Astrocyte (in vitro differentiated cells and primary cell): ENCODE results near the gene TRIO. TPM values are rescaled to one million over a fixed set of nuclear protein-coding genes. Genes with fewer than 3 reads are reported as not detected.
A peak's percentile ranks its signal among the peaks of the same experiment; 100 is the strongest.

Source experiments
- DNase-seq: peaks from one replicate; pipeline ENCODE4 v3.0.0-alpha.2; 2010; ENCODE audit warnings: low read depth
- FAIRE-seq: peaks from 2 replicates; lab custom pipeline; 2011; peaks lifted over from hg19 to GRCh38; lab: Jason Lieb, UNC
- H2AFZ ChIP-seq: 2 replicates; pipeline ENCODE4 v1.6.0; 2012; ENCODE audit warnings: low read depth, low read length, inconsistent platforms
- H3K27ac ChIP-seq: 2 replicates; pipeline ENCODE4 v1.5.1; 2011; ENCODE audit warnings: low read depth, low read length, inconsistent platforms
- H3K27me3 ChIP-seq: 2 replicates; pipeline ENCODE4 v1.6.0; 2011; ENCODE audit warnings: low read length, inconsistent platforms; ENCODE audit not compliant: insufficient read depth
- H3K36me3 ChIP-seq: 2 replicates; pipeline ENCODE4 v1.5.1; 2011; ENCODE audit warnings: low read length, inconsistent platforms; ENCODE audit not compliant: insufficient read depth
- H3K4me1 ChIP-seq: 2 replicates; pipeline ENCODE4 v1.5.1; 2011; ENCODE audit warnings: low read length, inconsistent platforms; ENCODE audit not compliant: insufficient read depth
- H3K4me2 ChIP-seq: 2 replicates; pipeline ENCODE4 v1.6.0; 2012; ENCODE audit warnings: low read length, inconsistent platforms
- H3K4me3 ChIP-seq: 2 replicates; pipeline ENCODE4 v1.5.1; 2011; ENCODE audit warnings: low read depth, mild to moderate bottlenecking, low read length, inconsistent platforms; ENCODE audit not compliant: insufficient read depth
- H3K79me2 ChIP-seq: 2 replicates; pipeline ENCODE4 v1.6.0; 2012; ENCODE audit warnings: mild to moderate bottlenecking, low read length, inconsistent platforms; ENCODE audit not compliant: insufficient read depth
- H3K9ac ChIP-seq: 2 replicates; pipeline ENCODE4 v1.6.0; 2012; ENCODE audit warnings: mild to moderate bottlenecking, low read length, inconsistent platforms
- H3K9me3 ChIP-seq: 2 replicates; pipeline ENCODE4 v1.5.1; 2012; ENCODE audit warnings: low read depth, mild to moderate bottlenecking, low read length, inconsistent platforms; ENCODE audit not compliant: insufficient read depth
- H4K20me1 ChIP-seq: 2 replicates; pipeline ENCODE4 v1.6.0; 2012; ENCODE audit warnings: low read length, inconsistent platforms; ENCODE audit not compliant: insufficient read depth
- H3K27ac Mint-ChIP-seq: one replicate; pipeline ENCODE4 v1.8.0; 2021; ENCODE audit warnings: mild to moderate bottlenecking, mixed read lengths; ENCODE audit not compliant: unreplicated experiment
- H3K27me3 Mint-ChIP-seq: one replicate; pipeline ENCODE4 v1.8.0; 2021; ENCODE audit warnings: low read depth, mixed read lengths; ENCODE audit not compliant: unreplicated experiment
- H3K36me3 Mint-ChIP-seq: one replicate; pipeline ENCODE4 v1.8.0; 2021; ENCODE audit warnings: low read depth, mixed read lengths; ENCODE audit not compliant: unreplicated experiment
- H3K4me1 Mint-ChIP-seq: one replicate; pipeline ENCODE4 v1.8.0; 2021; ENCODE audit warnings: low read depth, mixed read lengths; ENCODE audit not compliant: unreplicated experiment
- H3K4me3 Mint-ChIP-seq: one replicate; pipeline ENCODE4 v1.8.0; 2021; ENCODE audit warnings: mild to moderate bottlenecking, moderate library complexity, mixed read lengths; ENCODE audit not compliant: unreplicated experiment
- H3K9me3 Mint-ChIP-seq: one replicate; pipeline ENCODE4 v1.8.0; 2021; ENCODE audit warnings: mild to moderate bottlenecking, mixed read lengths; ENCODE audit not compliant: unreplicated experiment
- EZH2 ChIP-seq: IDR thresholded peaks from 2 replicates; pipeline ENCODE4 v1.6.1; 2012; ENCODE audit warnings: mild to moderate bottlenecking, low read length, inconsistent platforms; ENCODE audit not compliant: insufficient read depth
- total RNA-seq: library from RNA; stranded (reverse); gene quantifications from 2 replicates; pipeline ENCODE4 v1.2.1, GENCODE V29; 2021
- TF ChIP-seq, protein P1 (sequence below): IDR thresholded peaks from 2 replicates; pipeline ENCODE4 v1.5.1; 2011; ENCODE audit warnings: low read depth, mild to moderate bottlenecking, inconsistent platforms, low read length, moderate library complexity; ENCODE audit not compliant: insufficient read depth

Gene TRIO
- total RNA-seq, 1 donor from 2014 or later: 347 TPM

DNA sequence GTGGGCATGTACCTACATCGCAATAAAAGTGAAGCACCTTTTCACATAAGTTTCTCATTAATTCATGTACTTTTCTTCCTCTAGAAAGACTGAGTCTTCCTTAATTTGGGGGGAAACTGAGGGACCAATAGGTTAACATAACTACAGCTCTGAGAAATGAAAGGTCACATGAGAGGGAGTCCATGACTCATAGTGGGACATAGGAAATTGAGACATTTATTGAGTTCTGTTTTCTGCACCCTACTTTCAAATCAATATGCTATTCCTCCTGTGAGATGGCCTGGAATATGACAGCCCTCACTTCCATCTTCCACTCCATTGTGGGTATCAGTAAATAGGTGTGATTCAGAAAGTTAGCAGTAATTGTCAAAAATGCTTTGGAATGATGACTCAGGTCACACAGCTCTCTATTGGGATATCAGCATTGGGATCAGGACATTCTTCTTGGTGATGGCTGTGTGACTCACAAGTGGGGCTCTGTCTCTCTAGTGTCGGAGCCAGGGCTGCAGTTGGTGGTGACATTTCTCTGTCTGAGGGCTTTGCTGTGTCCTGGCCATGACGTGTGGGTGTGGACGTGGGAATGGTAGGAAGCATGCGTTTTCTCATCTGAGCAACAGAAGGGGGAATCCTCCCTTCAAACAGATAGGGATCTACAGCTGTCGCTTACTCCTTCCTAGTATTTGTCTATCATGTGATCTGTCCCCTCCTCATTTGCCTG is 125.0 kb downstream of the TRIO start:
- FAIRE-seq: peak; percentile 95
- DNase-seq: peak; percentile 87
- Histone ChIP-seq H3K9ac (peak overlapping the region; percentile 82), H3K4me1 (peaks cover 74% of the 10 kb centered on the region), H3K79me2 (peaks cover 98% of the 10 kb centered on the region), H2AFZ (no peak overlapping the region), H3K4me3 (peak overlapping the region; percentile 15), H3K27ac (peak overlapping the region; percentile 98), H3K27me3 (no peaks in the 10 kb centered on the region), H3K4me2 (peak overlapping the region; percentile 74), H3K36me3 (peaks cover 24% of the 10 kb centered on the region), H4K20me1 (peaks cover 20% of the 10 kb centered on the region), H3K9me3 (no peaks in the 10 kb centered on the region)
- H3K27me3 Mint-ChIP-seq: no peaks in the 10 kb centered on the region
- peaks cover 79% of the 10 kb centered on the region for H3K4me1 Mint-ChIP-seq
- H3K9me3 Mint-ChIP-seq: no peaks in the 10 kb centered on the region
- H3K36me3 Mint-ChIP-seq: no peaks in the 10 kb centered on the region
- peak overlapping the region; percentile 34 for H3K4me3 Mint-ChIP-seq
- H3K27ac Mint-ChIP-seq: peak overlapping the region; percentile 97
- TF ChIP-seq EZH2: no peak
- TF ChIP-seq, protein P1, sequence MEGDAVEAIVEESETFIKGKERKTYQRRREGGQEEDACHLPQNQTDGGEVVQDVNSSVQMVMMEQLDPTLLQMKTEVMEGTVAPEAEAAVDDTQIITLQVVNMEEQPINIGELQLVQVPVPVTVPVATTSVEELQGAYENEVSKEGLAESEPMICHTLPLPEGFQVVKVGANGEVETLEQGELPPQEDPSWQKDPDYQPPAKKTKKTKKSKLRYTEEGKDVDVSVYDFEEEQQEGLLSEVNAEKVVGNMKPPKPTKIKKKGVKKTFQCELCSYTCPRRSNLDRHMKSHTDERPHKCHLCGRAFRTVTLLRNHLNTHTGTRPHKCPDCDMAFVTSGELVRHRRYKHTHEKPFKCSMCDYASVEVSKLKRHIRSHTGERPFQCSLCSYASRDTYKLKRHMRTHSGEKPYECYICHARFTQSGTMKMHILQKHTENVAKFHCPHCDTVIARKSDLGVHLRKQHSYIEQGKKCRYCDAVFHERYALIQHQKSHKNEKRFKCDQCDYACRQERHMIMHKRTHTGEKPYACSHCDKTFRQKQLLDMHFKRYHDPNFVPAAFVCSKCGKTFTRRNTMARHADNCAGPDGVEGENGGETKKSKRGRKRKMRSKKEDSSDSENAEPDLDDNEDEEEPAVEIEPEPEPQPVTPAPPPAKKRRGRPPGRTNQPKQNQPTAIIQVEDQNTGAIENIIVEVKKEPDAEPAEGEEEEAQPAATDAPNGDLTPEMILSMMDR: no peak

- H3K27me3 Mint-ChIP-seq: no peaks in the 10 kb centered on the region
- Histone ChIP-seq H3K36me3 (peaks cover 24% of the 10 kb centered on the region), H3K4me1 (peaks cover 69% of the 10 kb centered on the region), H3K9me3 (no peaks in the 10 kb centered on the region), H2AFZ (no peak overlapping the region), H3K27ac (peak overlapping the region; percentile 98), H3K4me2 (peak overlapping the region; percentile 74), H4K20me1 (peaks cover 19% of the 10 kb centered on the region), H3K79me2 (peaks cover 98% of the 10 kb centered on the region), H3K9ac (peak overlapping the region; percentile 82), H3K4me3 (peak overlapping the region; percentile 13), H3K27me3 (no peaks in the 10 kb centered on the region)
- peaks cover 79% of the 10 kb centered on the region for H3K4me1 Mint-ChIP-seq
- H3K4me3 Mint-ChIP-seq: peak overlapping the region; percentile 34
- no peaks in the 10 kb centered on the region for H3K9me3 Mint-ChIP-seq
- peak; percentile 54 for DNase-seq
- H3K27ac Mint-ChIP-seq: peak overlapping the region; percentile 97
- H3K36me3 Mint-ChIP-seq: peaks cover 2% of the 10 kb centered on the region
- FAIRE-seq: no peak
- no peak for TF ChIP-seq EZH2
- TF ChIP-seq, protein P1: no peak
Measured at GRCh38 chr5:14268738-14269137, 125.6 kb downstream of the TRIO start.

DNA sequence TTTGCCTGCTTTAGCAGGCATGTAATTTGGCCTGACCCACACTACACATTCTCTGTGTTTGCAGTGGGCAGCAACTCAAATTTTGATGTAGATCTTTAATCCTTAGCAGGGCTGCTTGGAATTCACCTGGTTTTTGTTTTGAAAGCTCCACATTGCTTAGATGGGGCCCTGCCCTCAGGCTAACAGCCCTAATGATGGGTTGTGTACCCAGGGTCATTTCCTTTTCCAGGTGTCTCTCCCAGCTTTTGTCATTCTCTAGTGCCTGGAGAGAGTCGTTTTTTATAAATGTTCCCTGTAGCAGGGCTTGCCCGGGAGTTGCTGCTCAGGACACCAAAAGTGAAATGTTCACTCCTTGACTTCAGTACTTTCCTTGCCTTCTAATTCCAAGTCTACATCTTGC is 126.3 kb downstream of the TRIO start:
- Mint-ChIP-seq H3K36me3 (peaks cover 5% of the 10 kb centered on the region), H3K27me3 (no peaks in the 10 kb centered on the region), H3K4me3 (peak overlapping the region; percentile 13), H3K9me3 (no peaks in the 10 kb centered on the region), H3K27ac (peak overlapping the region; percentile 97), H3K4me1 (peaks cover 82% of the 10 kb centered on the region)
- FAIRE-seq: no peak
- Histone ChIP-seq H4K20me1 (peaks cover 24% of the 10 kb centered on the region), H3K4me3 (peak overlapping the region; percentile 13), H3K79me2 (peaks cover 98% of the 10 kb centered on the region), H2AFZ (no peak overlapping the region), H3K27ac (peak overlapping the region; percentile 98), H3K27me3 (no peaks in the 10 kb centered on the region), H3K9me3 (no peaks in the 10 kb centered on the region), H3K4me1 (peaks cover 64% of the 10 kb centered on the region), H3K36me3 (peaks cover 24% of the 10 kb centered on the region), H3K4me2 (peak overlapping the region; percentile 74), H3K9ac (peak overlapping the region; percentile 82)
- no peak for DNase-seq
- no peak for TF ChIP-seq EZH2
- TF ChIP-seq, protein P1: no peak
